ENCODE results near the gene ARHGEF18.

DNA sequence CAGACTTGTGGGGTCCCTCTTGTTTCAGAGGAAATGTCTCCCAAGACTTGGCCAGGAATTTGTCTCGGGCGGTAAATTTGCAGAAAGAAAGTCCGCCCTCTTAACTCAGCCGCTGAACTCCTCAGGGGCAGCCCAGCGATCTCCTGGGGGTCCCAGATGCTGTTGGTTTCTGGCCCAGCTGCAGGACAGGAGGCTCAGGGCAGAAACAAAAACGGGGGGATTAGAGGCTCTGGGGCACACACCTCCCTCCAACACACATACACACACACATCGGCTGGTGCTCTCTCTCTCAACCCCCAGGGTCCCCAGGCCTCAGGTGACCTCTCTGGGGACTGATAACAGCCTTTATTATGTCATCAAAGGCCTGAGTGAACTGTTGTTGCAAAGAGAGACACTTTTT is 7.1 kb downstream of the ARHGEF18 start:
- no peak for TF ChIP-seq POLR2A (IDR thresholded peaks at IDR 0.05; ENCODE audit: low read length)
- TF ChIP-seq GATA1 (IDR thresholded peaks at IDR 0.05; ENCODE audit: low read depth, low read length), result no peak

Data from erythroblast (primary cell).